Coronary artery (tissue), 2 donors: Measurements from ENCODE around the gene MYO1D.
"Not testable (repeated sequence)": the region's sequence is repeated elsewhere in the genome, so short reads cannot be mapped to it uniquely, and the experiment has no call there.

Experiments
- DNase-seq: peaks from one replicate; pipeline ENCODE4 v3.0.0-alpha.2; 2017; ENCODE audit warnings: low spot score
- H3K27ac ChIP-seq, 2 donors: fragments of 200-600 bp; sonication (generic); one replicate each; pipeline ENCODE4 v1.5.1; 2016 to 2019
- H3K4me3 ChIP-seq: fragments of 200-600 bp; sonication (generic); 2 replicates; pipeline ENCODE4 v1.5.1; 2016; ENCODE audit warnings: mild to moderate bottlenecking, moderate library complexity
- CTCF ChIP-seq: fragments of 200-600 bp; sonication (generic); IDR thresholded peaks from one replicate; pipeline ENCODE4 v1.5.1; 2019; ENCODE audit warnings: antibody characterized with exemption

Gene MYO1D

GRCh38 chr17:32876417-32877163, at the start of gene MYO1D:
TSS of gene MYO1D (minus strand) at chr17:32877124. CDS start at chr17:32876872, 252 bp downstream.
- DNase-seq: peak; percentile 79
- TF ChIP-seq CTCF: no peak
- Histone ChIP-seq H3K4me3 (peak within 1 kb of the TSS; percentile 93), H3K27ac (peak within 1 kb of the TSS; percentile 82 to 98)

- no peak for TF ChIP-seq CTCF
- Histone ChIP-seq H3K27ac (no peak overlapping the region), H3K4me3 (no peak overlapping the region)
- no peak for DNase-seq
Observed at GRCh38 chr17:32926183-32926582, 49.3 kb upstream of the MYO1D start.

- not testable (repeated sequence) for H3K27ac ChIP-seq, H3K4me3 ChIP-seq, DNase-seq
Observed at GRCh38 chr17:32923905-32924304, 47.0 kb upstream of the MYO1D start.

- Histone ChIP-seq H3K4me3 (no peak overlapping the region), H3K27ac (no peak overlapping the region)
- DNase-seq: no peak
- TF ChIP-seq CTCF: no peak
Observed at GRCh38 chr17:32921017-32921416, 44.1 kb upstream of the MYO1D start.

GRCh38 chr17:32920293-32920692, 43.4 kb upstream of the MYO1D start:
- no peak for DNase-seq
- H3K27ac ChIP-seq: no peak overlapping the region
- no peak overlapping the region for H3K4me3 ChIP-seq
- TF ChIP-seq CTCF: no peak

- H3K4me3 ChIP-seq, DNase-seq, H3K27ac ChIP-seq: not testable (repeated sequence)
Observed at GRCh38 chr17:32919876-32920275, 43.0 kb upstream of the MYO1D start.

GRCh38 chr17:32917842-32918241, 40.9 kb upstream of the MYO1D start:
- Histone ChIP-seq H3K27ac (no peak overlapping the region), H3K4me3 (no peak overlapping the region)
- DNase-seq: no peak
- no peak for TF ChIP-seq CTCF

- no peak for DNase-seq
- Histone ChIP-seq H3K27ac (no peak overlapping the region), H3K4me3 (no peak overlapping the region)
- no peak for TF ChIP-seq CTCF
Observed at GRCh38 chr17:32917081-32917480, 40.2 kb upstream of the MYO1D start.
